ENCODE data around the gene B3GALNT2. TPM values are rescaled to one million over a fixed set of nuclear protein-coding genes. Genes with fewer than 3 reads are reported as not detected.

B3GALNT2 gene
- polyA plus RNA-seq, 1 donor = 37.3 TPM

DNA sequence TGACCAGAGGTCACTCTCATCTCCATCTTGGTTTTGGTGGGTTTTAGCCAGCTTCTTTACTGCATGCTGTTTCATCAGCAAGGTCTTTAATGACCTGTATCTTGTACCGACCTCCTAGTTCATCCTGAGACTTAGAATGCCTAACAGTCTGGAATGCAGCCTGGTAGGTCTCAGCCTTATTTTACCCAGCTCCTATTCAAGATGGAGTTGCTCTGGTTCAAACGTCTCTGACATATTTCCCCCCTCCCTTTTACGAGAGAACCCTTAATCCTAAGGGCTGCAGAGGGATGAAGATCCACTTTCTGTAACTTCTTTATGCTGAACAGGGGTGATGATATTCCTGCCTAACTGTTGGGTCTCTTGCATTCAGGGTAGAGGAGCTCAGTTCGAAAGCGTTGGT is 93.8 kb downstream of the B3GALNT2 start:
- no peak for DNase-seq

DNA sequence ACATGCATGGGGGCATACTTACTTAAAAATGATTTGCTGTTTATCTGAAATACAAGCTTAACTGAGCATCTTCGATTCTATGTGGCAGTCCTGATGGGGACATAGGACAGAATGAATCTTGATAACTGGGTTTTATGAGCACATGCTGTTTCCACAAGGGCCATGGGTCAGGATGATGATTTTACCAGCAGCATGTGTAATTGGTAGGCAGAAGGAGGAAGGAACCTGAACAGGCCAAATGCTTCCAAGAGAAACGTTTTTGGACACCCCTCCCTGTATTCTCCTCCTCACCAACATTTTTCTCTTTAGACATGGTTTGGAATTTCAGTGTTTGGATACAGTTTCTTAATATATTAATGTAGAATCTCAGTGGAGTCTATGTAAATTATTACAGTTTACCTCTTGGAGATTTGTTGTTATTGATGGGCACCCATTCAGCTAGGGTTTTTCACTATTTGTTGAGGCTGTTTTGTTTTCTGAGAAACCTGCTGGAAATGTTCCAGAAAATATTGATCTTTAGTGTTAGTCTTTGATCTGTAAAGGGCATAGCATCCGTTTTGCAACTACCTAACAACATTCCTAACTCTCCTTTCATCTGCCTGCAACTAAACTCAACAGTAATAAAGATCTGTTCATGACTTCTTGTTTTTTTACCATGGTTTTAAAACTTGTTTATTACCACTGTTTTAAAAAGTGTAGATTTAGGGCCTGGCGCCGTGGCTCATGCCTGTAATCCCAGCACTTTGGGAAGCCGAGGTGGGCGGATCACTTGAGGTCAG is 95.0 kb downstream of the B3GALNT2 start:
- no peak for DNase-seq

DNA sequence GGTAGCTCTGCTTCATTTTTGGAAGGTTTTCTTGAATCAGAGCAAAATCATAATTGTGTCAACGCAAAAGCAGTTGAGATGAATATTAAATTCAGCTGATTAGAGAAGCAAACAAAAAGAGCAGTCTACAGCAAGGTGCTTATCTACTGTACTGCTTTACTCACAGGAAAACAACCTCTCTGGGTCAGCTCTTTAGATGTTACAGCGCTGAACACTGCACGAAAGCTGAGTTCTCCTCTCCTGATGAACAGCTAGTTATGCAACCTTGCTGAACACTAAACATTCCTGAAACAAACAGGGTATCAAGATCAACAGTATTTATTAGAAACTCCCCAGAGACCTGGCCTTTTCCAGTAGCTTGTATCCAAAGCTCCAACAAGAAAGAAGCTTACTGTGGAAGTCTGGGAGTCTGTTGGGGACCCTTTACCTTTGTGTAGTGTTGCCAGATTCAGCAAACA is 95.7 kb downstream of the B3GALNT2 start:
- no peak for DNase-seq

DNA sequence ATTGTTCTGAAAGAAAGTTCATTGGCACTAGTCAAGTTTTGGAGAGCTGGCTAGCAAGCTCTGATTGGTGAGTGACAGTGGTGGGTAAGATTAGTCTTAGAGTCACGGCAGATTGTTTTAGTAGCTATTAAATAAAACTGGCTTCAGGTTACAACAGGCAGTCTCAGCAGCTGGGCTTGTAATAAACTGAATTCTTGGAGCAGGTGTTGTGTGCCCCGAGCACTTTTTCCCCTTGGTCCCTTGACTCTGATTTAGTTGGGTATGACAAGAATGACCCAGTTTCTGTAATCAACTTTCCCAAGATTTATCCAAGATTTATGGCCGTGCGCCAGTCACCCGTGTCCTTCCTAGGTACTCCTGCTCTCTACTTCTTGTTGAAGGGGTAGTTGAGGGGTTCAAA is 96.8 kb downstream of the B3GALNT2 start:
- DNase-seq = peak; percentile 35

DNA sequence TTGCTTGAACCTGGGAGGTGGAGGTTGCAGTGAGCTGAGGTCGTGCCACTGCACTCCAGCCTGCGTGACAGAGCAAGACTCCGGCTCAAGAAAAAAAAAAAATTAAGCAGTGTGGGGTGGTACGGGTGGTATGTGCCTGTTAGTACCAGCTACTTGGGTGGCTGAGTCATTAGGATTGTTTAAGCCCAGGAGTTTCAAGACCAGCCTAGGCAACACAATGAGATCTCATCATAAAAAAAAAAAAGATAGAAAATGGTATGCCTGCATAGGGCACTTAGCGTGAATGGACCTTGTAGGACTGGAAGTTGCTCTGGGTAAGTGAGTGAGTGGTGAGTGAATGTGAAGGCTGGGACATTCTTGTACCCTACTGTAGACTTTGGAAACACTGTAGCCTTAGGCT is 100.1 kb downstream of the B3GALNT2 start:
- DNase-seq = no peak

DNA sequence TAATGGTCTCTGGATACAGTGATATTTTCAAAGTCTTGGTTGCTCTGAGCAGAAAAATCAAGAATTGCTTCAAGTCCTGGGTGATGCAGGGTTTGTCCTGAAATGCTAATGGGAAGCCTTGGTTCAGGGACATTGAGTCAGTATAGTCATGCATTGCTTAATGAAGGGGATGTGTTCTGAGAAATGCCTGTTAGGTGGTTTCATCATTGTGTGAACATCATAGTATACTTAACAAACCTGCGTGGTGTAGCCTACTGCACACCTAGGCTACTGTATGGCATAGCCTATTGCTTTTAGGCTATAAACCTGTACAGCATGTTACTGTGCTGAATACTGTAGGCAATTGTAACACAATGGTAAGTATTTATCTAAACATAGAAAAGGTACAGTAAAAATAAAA is 100.7 kb downstream of the B3GALNT2 start:
- DNase-seq = no peak

DNA sequence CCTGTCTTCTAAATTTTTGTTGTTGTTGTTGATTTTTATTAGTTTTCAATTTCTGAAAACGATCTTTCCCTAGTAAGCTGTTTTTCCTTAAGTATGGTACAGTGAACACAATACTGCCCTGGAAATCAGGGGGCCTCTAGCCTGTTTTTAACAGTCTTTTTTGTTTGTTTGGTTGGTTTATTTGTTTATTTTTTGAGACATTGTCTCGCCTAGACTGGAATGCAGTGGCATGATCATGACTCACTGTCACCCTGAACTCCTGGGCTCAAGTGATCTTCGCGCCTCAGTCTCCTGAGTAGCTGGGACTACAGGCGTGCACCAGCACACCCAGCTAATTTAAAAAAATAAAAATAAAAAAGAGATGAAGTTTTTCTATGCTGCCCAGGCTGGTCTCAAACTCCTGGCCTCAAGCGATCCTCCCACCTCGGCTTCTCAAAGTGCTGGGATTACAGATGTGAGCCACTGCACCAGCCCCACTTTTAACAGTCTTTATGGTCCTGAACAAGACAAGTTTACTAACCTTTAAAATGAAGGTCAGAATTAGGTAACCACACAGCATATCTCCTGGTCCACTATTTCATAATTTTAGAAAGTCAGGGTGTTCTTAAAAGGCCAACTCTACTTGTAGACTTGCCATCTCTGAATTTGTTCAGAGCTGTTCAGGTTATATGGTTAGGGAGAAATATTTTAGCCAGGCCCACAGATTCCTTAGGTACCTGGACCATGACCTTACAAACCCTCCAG is 101.6 kb downstream of the B3GALNT2 start:
- no peak for DNase-seq

DNA sequence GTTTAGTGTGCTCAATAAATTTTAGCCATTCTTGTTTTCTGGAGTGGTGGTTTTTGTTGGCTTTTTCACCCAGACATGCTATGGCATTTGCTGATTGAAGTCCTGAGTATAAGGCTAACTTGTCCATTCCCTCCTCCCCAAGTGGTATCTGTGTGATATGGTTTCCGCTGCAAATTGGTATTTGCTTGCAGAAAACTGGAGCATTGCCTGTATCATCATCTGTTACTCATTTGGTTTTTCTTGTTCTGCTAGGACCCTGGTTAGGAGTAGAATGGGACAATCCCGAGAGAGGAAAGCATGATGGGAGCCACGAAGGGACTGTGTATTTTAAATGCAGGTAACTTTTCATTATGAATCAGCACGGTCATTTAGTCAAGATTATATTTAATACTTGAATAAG is 103.0 kb downstream of the B3GALNT2 start:
- DNase-seq = no peak

Other genes starting within 250 kb of the B3GALNT2 start
- gene ARID4B, start 176.3 kb downstream of the B3GALNT2 start, polyA plus RNA-seq (ENCODE audit: insufficient read length) = 65.6 TPM
- gene GGPS1, start 175.9 kb downstream of the B3GALNT2 start, polyA plus RNA-seq (ENCODE audit: insufficient read length) = 64.1 TPM
- 69.3 TPM for gene TBCE, start 137.0 kb downstream of the B3GALNT2 start, polyA plus RNA-seq (ENCODE audit: insufficient read length)
- gene GNG4, start 145.3 kb upstream of the B3GALNT2 start, polyA plus RNA-seq (ENCODE audit: insufficient read length) = 5.2 TPM

All from left kidney (tissue), 2 donors.